GM18519 (cell line): ENCODE results near the gene RARA.
"Not testable (repeated sequence)": the region's sequence is repeated elsewhere in the genome, so short reads cannot be mapped to it uniquely, and the experiment has no call there.

Experiments
- ATAC-seq: cut with Tn5 transposase; IDR thresholded peaks from one replicate; pipeline ENCODE4 v1.9.1; 2021; ENCODE audit warnings: mild to moderate bottlenecking, moderate library complexity; ENCODE audit not compliant: unreplicated experiment, low FRiP score

Gene RARA

DNA sequence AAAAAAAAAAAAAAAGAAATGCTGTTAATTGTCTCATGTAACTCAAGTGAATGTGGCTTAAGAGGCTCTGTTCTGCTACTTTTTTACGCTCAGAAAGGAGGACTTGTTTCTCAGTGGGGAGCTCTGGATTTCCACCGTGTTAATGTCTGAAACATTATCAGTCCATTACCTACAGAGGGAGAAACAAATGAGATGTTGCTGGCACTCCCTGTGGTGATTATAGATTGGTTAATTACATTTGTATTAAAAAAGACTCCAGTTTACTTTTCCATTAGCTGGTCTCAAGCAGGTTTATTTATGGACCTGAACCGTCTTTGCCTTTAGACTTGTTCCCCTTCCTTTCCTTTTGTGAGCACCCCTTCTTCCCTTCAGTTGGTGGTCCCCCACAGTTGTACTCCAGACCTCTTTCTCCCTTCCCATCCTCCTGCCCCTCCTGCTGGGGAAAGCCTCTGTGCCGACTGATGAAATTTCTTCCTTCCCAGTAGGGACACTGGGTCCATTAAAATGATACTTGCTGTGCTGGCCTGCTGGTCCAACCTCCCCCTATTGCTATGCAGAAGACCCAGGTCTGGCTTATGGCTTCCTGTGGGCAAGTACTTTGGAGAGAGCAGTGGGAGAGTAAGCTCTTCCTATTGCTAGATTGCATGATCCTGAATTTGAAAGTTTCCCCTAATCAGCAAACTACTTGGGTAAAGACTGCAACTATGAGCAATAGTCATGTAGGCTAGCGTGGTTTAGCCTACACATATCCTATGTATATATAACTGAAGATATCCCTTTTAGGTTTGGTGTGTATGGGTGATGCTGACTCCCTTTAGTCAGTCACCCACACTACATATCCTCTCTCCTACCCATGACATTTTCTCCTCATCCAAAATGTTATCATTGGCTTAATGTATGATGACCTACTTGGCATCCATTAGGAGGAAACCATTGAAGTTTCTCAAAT is 13.2 kb upstream of the RARA start:
- ATAC-seq: no peak

GRCh38 chr17:40297511-40297910 is 11.5 kb upstream of the RARA start:
- no peak for ATAC-seq

DNA sequence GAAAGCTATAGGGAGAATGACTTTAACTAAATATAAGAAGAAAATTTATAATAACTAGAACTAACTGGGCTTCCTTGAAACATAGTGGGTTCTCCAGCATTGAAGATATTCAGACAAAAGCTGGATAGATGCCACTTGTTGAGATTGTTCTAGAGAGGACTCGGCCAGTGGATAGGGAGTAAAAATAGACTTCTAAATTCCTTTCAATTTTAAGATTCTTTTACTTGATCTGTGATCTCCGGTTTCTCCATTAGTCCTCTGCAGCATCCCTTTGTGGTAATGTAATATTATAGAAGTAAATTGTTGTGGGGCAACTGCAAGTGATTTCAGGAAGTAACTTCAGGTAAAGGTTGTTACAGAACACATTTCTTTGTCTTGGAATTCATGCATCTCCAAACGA is 10.3 kb upstream of the RARA start:
- ATAC-seq: no peak

DNA sequence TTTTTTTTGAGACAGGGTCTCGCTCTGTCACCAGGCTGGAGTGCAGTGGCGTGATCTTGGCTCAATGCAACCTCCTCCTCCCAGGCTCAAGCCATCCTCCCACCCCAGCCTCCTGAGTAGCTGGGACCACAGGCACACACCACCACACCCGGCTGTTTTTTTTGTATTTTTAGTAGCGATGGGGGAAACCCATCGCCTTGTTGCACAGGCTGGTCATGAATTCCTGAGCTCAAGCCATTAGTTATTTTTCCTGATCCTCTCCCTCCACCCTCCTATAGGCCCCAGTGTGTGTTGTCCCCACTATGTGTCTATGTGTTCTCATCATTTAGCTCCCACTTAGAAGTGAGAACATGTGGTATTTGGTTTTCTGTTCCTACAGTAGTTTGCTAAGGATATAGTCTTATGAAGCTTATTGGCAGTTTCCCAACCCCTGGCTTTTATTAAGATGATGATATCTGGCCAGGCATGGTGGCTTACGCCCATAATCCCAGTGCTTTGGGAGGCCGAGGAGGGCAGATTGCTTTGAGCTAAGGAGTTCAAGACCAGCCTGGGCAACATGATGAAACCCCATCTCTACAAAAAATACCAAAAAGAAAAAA is 9.7 kb upstream of the RARA start:
- not testable (repeated sequence) for ATAC-seq

- ATAC-seq: no peak
Measured at GRCh38 chr17:40301315-40301714, 7.7 kb upstream of the RARA start.

DNA sequence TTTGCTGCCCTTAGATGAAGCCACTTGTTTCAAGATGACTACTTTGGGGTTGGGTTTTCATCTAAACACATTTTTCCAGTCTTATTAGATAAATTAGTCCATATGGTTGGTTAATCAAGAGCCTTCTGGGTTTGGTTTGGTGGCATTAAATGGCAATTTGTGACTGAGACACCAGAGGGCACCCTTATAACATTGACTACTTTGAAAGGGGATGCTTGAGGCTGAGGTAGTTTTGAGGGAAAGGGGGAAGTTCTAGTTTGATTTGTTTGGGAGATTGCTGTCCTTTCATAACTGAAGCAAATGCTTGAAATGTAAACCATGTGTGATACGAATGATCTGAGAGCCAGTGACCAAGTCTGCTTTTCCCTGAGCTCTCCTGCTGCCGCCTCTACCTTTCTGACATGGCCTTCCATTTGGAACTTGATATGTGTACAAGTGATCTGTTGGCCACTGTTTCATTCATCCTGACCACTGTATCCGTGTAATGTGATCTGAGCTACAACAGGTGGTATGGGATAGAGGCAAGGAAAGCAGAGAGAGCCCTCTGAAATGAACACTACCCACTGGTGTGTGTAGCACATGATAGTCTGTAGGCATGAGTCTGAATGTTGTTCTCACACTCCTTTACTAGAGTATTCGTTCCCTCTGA is 5.8 kb upstream of the RARA start:
- ATAC-seq: no peak

DNA sequence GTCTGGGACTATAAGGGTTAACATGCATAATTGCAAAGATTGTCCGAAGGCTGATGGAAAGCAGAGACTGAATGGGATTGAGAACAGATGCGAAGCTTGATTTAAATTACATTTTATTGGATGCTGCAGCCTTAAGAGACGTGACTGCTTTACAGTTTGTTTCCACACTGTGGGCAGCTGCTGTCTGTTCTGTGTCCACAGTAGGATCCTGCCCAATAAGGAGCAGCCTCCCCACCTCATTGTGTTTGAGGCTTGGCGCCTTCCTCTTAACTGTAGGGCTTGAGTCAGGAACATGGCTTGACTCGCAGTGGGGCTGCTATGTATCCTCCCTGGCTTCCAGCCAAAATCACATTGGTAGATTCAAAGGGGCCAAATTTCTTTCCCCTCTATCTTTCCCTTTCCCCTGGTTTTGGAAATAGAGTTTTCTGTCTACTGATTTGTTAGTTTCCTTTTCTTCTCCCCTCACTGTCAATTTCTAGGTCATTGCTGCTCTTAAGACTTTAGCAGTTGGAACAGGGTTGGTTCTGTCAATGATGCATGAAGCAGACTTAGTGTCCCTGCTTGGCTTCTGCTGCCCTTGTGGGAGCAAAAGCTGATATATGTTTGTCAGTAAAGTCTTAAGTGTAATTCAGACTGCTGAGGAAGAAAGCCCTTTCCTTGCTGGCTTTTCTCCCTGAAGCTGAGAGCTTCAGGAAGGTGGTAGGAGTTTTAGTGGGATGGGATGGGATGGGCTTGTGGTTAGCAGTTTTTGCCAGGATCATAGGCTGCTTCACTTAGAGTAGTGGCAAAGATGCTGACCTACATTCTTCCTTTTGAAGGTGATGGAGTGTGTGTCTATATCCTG is 5.0 kb upstream of the RARA start:
- ATAC-seq: no peak

DNA sequence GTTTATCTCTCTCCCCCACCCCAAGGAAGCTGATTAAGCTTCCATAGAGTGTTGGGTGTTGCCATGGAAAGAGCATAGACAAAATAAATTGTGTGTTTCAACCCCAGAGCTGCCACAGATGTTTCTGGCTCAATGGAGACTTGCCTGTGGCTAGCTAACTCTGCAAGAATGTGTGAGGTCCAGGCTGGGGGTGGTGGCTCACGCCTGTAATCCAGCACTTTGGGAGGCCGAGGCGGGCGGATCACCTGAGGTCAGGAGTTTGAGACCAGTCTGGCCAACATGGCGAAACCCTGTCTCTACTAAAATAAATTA is 4.5 kb upstream of the RARA start:
- not testable (repeated sequence) for ATAC-seq

- ATAC-seq: not testable (repeated sequence)
Measured at GRCh38 chr17:40304866-40305265, 4.1 kb upstream of the RARA start.

DNA sequence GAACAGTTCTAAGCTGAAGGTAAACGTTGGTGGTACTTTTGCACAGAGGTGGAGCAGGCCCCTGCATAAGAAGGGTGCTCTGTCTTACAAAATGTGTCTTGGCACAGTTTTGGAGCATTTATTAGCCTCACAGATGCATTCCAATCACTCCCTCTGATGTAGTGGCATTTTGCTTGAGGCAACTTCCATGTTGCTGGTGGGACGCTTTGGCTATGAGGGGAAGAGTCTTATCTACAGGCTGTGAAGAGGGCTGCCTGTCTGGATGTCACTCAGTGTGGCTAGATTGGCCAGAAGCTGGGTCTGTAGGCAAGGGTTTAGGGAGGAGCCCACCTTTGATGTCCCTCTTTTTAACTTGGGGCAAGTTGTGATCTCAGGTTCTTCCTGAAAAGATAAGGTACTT is 2.6 kb upstream of the RARA start:
- ATAC-seq: no peak

DNA sequence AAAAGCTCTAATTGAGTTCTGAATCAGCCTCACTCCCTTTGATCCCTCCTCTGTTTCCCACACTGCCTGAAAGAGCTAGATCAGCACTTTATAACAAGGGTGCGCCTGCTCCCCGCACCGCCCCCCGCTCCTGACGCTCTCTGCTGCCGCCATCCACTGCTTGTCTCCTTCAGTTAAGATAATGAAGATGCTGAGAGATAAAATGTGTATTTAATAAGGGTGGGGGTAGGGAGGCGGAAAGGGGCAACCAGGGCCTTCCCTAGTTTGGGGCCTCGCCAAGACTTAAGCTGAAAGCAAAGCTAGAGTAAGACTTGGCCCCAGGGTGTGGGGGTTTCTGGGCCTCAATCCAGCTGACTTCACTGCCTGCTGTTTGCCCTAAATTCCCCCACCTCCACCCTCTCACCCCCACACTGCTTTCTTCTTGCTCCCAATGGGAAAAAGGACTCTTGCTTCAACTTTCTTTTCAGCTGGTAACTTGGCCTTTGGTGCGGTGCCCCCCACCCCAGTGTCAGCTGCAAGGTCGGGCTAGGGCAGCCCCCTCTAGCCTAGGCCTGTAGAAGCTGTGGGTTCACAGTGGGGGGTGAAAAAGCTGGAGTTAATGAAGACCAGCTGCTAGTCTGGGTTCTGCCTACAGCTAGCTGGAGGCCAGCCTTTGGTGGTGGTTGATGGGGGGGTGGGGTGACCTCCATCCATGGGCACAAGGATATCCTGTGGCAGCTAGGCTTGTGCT is 1.8 kb upstream of the RARA start:
- ATAC-seq: no peak

DNA sequence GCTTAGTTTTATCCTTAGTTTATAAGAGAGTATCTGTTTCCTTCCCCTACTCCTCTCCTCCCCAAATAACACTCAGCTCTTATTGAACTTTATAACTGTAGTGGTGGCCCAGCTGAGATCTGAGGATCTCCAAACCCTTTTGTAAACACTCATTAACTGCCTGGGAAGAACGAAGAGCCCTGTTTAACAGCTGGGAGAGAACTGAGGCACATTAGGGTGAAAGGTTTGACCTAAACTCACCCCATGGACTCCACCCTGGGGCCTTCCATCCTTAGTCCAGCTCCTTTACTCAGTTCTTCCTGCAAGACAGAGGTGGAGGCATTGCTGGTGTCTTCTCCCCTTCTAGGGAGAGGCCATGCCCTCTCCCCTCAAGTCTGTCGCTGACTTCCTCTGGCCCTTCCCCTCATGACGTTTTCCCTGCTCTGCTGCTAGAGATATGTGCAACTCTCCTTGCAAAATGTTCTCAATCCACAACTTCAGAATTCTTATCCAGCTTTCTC is 1.2 kb upstream of the RARA start:
- ATAC-seq: no peak

- no peak for ATAC-seq
Measured at GRCh38 chr17:40309949-40310510, 1.1 kb downstream of the RARA start.

DNA sequence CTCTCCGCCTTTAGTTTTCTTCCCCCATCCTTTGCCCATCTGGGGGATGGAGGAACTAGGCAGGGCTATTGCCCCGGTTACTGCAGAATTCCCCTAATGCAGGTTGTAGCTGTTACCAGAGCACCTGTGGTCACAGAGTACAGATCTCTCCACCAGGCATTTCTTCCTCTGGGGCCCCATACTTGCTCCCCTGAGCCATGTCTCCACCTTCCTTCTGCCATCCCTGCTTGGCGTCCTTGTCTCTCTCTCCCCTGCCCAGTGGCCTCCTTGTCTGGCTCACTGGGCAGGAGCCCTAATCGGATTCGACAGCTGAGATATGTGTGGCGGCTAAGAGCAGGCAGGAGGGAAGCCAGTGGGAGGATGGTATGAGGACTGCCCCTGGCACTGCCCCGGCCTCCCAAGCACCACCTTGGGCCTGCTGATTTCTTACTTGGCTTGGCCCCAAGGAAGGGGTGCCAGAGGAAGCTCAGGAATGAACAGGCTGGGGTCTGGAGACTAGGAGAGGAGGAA is 2.0 kb downstream of the RARA start:
- no peak for ATAC-seq

DNA sequence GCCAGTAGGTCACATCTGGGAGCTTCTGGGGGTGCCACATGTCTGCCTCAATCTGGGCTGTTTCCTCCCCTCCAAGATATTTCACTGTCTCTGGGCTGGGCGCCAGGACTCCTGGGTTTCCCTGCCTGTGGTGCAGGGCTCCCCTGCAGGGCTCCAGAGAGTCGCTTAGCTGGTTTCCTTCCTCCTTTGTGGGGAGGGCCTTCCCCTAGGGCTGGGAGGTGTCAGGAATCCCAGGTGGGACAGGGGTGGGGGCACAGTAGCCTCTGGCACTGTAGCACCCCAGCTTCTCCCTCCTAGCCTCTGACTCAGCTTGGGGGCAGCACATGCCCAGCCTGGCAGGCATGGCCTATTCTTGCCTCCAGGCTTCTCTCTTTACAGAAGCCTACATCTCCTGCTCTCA is 2.6 kb downstream of the RARA start:
- no peak for ATAC-seq

- no peak for ATAC-seq
Measured at GRCh38 chr17:40312131-40312731, 3.3 kb downstream of the RARA start.

- ATAC-seq: no peak
Measured at GRCh38 chr17:40312893-40313667, 4.1 kb downstream of the RARA start.
